Raji (cell line): ENCODE data around the gene SUN2.

Source experiments
- POLR2A ChIP-seq: IDR thresholded peaks from 2 replicates; pipeline ENCODE4 v1.6.1; 2011; ENCODE audit warnings: low read depth, low read length, control low read depth; ENCODE audit not compliant: insufficient read depth

Gene SUN2

DNA sequence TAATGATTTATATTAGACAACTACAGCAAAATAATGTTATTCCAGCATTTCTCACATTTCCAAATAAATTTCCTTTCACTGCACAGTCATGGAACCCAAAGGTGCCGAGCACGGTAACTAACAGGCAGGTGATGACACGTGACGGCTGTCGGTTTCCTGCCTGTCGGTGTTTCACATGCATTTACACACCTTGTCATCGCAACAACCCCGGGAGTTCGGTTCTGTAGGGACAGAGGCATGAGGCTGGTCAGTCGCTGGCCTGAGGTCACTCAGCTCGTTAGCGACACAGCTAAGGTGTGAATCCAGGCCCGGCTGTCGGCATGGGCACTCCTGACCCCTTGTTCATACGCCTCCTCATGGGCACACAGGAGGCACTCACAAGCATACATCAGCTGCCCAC is 28.2 kb upstream of the SUN2 start:
- no peak for TF ChIP-seq POLR2A

DNA sequence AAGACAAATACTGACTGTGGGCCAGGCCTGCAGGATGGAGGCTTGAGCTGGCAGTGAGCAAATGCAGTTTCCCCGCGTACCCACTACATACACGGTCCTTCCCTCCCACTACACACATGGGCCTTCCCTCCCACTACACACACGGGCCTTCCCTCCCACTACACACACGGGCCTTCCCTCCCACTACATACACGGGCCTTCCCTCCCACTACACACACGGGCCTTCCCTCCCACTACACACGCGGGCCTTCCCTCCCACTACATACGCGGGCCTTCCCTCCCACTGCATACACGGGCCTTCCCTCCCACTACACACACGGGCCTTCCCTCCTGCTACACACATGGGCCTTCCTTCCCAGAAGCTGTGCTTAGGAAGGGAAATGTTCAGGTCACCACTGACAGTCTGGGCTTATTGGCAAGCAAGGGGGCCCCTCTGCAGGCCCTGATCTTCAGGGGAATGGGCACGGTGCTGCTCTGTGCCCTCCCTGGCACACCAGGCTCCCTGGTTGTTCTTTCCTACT is 27.4 kb upstream of the SUN2 start:
- TF ChIP-seq POLR2A: no peak

DNA sequence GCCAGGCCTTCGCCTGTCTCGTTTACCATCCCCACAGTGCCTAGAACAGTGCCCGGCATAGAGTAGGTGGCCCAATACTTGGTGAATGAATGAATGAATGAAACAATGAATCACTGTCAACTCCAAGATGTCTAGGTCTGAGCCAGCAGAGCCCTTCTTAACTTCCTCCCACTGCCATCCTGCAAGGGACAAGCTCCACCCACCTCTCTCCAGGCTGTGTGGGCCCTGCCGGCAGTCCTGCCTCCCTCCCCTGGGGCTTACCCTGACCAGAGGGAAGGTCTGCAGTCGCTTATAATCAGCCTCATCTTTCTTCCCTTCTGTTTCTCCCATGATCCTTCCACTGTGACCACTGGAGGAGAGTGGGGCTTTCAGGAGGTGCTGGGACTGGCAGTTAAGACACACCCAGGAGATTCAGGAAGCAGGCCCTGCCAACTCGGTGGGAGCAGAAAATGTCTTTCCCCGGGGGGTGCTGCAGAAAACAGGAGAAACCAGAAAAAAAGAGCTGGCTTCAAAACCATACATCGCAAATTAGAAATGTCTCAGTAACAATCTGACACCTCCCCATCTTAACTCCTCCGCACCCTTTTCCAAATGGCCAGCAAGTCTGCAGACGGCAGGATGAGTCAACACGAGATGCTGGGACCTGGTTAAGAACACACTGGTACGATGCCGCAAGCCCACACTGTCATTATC is 26.8 kb upstream of the SUN2 start:
- TF ChIP-seq POLR2A: no peak

DNA sequence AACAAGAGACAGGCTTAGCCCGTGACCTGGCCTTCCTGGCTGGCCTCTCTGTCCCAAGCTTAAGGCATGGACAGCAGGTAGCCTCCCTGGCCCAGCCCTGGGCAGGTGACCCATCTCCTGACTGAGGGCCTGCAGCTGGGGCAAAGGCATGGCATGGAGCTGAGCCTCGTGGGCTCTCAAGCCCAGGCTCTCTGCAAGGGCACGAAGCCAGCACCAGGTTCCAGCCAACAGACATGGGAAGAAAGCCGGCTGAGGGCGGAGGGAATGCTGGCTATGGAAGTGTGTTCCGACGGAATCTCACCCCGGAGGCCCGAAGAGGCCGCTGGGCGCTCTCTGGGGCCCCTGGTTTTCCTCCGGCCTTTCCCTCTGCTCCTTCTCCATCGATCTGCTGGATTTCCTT is 25.2 kb upstream of the SUN2 start:
- TF ChIP-seq POLR2A: no peak

DNA sequence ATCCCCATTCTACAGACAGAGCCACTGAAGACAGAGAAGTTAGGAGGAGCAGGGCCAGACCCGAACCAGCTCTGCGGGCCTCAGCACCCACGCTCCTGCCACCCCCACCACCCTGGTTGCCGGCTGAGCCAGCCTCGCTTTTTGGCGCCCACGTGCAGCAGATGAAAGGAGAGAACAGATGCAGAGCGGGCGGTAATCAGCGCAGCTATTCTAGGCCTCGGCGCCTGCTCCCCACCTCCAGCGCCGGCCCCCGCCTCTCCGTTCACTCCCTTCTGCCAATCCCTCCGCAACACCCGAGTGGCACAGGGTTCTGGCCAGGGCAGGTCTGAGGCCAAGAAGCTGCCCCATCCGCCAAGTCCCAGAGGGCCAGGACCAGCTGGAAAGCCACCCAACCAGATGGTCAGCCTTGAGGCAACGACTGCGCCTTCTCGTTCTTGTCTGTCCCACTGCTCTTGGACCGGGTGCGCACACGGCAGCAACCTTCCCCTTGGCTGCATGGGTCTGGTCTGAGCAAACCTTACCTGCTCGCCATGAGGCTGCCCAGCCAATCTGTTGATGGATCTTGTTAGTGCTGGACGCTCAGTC is 21.4 kb upstream of the SUN2 start:
- no peak for TF ChIP-seq POLR2A

DNA sequence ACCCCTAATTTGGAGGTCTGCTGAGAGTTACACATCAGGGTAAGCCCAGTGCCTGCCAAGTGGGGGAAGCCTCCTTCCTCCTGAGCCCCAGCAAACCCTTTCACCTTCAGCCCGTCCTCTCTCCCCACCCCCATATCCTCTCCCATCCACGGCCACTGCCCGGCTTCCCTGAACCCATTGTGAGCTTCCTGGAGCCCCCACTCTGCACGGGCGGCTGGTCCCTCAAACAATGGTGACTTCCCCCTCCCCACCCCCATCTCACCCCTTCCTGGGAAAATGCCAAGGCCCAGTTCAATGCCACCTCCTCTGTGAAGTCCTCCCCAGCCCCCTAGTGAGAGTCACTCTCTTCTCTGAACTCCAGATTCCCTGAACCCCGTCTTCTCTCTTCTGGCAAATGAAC is 20.3 kb upstream of the SUN2 start:
- no peak for TF ChIP-seq POLR2A

DNA sequence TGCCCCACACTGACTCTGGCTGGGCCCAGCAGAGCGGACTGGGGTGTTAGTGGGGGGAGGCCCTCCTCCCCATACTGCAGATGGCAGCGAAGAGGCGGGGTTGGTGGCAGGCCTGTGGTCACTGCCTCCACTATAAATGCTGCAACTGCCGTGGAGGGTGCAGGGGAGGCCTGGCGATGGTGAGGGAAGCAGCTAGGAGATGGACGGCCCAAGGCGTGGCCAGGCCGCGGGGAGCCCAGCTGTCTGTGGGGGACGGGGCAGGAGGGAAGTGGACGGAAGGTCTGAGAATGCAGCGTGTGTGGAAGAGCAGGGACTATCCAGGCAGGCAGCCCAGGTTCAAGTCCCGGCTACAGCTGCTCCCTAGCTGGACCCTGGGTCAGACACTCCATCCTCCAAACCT is 19.9 kb upstream of the SUN2 start:
- no peak for TF ChIP-seq POLR2A

DNA sequence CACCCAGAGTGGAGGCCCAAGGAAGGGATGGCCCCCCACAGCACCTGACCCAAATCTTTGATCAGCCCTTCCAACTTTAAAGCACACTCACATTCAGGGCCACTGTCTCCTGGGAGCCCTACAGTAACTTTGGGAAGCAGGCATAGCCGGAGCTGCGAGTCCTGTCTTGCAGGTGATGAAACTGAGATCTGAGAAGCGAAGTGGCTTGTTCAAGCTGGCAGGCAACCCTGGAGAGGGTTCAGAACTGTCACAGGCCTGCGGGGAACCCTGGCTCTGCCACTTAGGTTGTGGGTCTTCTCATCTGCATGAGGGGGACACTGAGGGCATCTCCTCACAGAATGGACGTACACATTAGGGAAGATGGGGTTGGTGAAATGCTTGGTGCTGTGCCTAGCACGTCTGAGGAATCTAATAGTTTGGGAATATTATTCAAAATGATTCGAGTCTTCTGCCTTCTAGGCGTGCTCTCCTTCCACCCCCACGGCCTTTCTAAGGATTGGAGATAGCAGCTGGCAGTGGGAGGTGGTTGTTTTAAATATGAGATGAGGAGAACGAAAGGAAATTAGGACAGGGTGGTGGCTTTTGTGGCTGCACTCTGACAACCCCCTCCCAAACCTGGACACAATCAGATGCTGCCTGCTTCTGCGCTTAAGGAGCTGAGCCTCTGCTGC is 18.8 kb upstream of the SUN2 start:
- TF ChIP-seq POLR2A: no peak

DNA sequence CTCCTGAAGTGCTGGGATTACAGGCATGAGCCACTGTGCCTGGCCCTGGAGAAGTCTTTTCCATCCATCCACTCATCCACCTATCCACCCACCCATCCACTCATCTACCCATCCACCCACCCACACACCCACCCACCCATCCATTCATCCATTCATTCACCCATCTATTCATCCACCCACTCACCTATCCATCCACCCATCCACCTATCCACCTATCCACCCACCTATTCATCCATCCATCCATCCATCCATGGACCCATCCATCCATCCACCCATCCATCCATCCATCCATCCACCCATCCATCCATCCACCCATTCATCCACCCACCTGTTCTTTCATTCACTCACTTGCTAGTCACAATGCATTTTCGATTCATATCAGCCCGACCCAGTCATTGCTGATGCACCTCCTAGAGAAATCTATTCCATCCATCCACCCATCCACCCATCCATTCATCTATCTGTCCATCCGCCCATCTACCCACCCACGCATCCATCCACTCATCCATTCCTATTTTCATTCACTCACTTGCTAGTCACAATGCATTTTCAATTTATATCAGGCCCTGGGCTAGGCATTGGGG is 17.7 kb upstream of the SUN2 start:
- TF ChIP-seq POLR2A: no peak

DNA sequence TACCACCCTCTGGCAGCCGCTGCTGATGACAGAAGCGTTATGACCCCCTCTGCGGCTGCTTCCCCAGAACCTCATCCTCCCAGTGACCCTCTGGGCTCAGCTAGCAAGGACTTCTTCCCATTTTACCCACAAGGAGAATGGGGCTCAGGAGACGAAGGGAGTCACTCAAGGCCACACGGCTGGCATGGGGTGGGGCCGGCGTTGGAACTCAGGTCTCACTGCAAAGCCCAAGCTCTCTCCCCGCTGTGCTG is 16.8 kb upstream of the SUN2 start:
- TF ChIP-seq POLR2A: no peak

DNA sequence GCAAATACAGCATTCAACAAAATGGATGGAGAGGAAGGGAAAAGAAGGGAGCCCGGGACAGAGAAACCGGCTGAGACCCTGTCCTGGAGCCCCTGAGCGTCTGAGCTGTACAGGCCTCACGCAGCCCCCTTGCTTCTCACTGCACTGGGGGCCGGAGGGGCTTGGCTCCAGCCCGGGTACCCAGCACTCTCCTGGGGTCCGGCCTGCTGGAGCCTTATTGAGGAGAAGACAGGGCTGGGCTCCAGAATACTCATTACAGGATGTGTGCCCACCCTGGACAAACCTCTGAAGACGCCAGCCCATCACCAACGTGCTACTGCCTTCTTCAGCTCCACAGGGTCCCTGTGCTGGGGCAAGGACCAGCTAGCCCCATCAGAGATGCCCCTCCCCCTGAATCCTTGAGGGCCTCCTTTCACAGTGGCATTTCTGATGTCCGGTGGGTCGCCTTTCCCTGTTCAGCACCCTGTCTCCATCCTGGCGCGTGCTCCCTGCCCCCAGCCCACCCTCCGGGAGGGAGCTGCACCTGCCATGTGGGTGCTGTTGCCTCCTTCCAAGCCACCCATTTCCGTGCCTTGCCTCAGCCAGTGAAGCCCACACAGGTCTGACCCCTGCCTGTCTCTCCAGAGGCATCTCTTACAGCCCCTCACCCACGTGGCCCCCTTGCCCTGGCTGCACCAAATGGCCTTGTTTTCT is 14.6 kb upstream of the SUN2 start:
- no peak for TF ChIP-seq POLR2A

DNA sequence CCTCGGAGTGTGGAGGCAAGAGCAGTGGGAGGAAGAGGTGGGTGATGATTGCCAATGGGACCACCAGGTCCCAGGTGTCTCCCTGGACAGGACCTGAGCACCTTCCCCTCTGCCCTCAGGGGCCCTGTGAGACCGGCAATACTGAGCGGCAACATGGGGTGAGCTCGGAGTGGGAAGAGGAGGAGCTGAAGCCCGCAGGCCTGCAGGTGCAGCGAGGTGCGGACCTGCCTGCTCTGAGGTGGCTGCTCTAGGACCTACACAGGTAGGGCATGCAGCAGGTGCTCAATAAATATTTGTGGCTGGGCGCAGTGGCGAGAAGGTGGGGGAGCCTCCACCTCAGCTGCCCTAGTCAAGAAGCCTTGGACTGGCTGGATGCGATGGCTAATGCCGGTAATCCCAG is 12.2 kb upstream of the SUN2 start:
- TF ChIP-seq POLR2A: no peak

DNA sequence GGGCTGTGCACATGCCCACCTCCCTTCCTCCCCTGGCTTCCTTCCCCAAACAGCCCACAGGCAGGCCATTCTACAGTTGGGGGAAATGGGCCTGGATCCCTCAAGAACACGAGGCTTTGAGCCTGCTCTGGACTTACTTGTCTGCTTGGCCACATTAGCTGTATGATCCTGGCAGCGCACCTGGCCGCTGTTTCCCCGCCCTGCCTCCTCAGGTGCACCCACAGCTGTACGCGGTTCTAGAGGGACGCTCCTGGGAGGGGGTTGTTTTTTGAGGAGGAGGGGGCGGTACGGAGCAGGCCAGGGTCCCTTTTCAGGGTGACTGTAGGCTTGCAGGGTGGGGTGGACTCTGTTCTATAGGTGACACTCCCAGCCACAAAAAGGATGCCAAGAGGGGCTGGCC is 11.5 kb upstream of the SUN2 start:
- TF ChIP-seq POLR2A: no peak

DNA sequence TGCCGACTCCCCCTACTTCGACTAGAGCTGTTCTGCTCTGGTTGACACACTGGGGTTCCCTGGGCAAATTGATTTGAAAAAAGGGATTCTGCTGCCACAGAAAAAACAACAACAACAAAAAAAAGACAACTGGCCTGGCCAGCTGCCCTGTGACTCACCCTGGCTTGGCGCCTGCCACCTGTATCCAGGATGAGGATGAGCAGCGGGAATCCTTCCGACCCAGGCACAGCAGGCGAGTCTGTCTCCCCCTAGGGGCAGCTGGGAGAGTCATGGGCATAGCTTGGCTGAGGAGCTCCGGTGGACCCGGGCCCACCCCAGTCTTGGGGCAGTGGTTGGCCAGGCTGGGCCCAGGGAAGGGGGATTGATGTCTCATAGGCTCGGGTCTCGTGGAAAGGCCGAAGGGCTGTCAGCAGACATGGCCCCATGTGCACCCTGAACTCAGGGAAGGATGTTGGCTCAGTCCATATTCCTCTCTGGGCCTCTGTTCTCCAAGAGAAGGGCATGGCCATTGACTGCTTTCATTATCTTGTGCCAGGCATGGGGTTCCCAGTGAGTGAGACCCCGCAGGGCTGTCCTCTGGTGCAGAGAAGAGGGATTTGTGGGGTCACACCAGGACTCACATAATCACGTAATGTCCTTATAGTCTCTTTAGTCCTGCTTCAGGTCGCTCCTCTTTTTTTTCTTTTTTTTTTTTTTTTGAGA is 10.4 kb upstream of the SUN2 start:
- TF ChIP-seq POLR2A: no peak

DNA sequence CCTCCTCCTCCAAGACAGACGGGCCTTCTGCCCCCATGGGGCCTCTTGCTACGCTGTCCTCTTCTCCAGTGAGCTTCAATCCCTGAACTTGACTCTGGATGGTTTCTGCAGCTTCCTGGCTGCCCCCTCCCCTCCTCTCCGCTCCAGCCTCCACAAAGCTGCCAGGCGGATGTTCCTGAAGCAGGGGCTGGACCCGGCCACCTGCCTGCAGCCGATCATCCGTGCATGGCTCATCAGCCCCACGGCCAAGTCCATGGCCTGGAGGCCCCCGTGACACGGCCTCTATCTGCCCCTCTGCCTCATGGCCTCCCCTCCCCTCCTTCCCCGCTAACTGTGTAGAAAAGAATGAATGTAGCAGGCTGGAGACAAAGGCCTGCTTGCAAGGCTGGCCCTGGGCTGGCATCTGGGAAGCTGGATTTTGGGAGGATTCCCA is 6.8 kb upstream of the SUN2 start:
- TF ChIP-seq POLR2A: no peak
